ENCODE results near the gene TANGO6. TPM values are rescaled to one million over a fixed set of nuclear protein-coding genes. Genes with fewer than 3 reads are reported as not detected.

Gene TANGO6
- total RNA-seq, 2 experiments from 2014 or later: 22.7 to 22.8 TPM

DNA sequence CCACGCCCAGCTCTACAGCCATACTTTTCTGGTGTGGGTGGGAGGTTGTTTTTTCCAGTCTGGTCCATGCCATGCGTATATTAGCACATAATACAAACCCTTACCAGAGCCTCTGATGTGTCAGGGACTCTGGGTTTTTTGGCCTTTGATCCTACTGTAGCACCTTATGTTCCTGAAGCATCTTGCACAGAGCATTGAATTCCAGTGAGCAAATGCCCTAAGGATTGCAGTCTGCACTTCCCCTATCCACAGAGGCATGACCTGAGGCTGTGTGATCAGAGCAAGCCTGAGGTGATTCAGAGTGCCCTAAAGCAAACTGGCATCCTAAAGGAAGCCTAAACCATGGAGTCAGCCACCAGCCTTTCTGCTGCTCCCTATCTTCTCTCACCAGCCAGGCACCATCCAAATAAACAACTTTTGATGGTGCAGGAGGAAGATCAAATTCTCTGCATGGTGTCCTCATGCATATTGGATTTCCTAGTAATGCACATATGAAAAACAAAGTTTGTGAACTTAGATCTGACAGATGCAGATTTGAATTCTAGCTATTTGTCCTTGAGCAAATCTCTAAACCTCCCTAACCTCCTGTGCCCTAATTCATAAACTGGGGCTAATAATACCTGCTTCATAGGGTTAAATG, 220.9 kb downstream of the TANGO6 start:
- Histone ChIP-seq H3K79me2 (ENCODE audit: insufficient read depth, low read depth, low read length) (no peaks in the 10 kb centered on the region), H3K9me2 (ENCODE audit: insufficient read depth, low read length) (no peaks in the 10 kb centered on the region), H3K36me3 (ENCODE audit: insufficient read depth, low read length) (no peaks in the 10 kb centered on the region), H3K4me3 (ENCODE audit: low read depth, low read length, poor library complexity, severe bottlenecking) (no peak overlapping the region), H2AFZ (ENCODE audit: low read length) (no peak overlapping the region), H3K27ac (ENCODE audit: low read depth, low read length, poor library complexity, severe bottlenecking) (no peak overlapping the region), H4K20me1 (ENCODE audit: insufficient read depth, low read length) (no peaks in the 10 kb centered on the region), H3K4me2 (ENCODE audit: low read length) (no peak overlapping the region), H3K4me1 (ENCODE audit: insufficient read depth, low read length, poor library complexity, severe bottlenecking) (no peaks in the 10 kb centered on the region), H3K9me3 (ENCODE audit: low read length) (no peaks in the 10 kb centered on the region)
- POLR2A ChIA-PET: interaction anchor here (0.7 kb wide), 1 partner anchor 136 kb away, joined by 3 read pairs; no protein-coding TSS in a partner anchor
- CTCF ChIA-PET (ENCODE audit: unreplicated experiment): no interaction called here
- BruUV-seq (replicated peaks): no TSS peak
- DNase-seq (ENCODE audit: low spot score): no peak
- intact Hi-C loops (cut with micrococcal nuclease; ENCODE audit: unreplicated experiment): no loop called here
- TF ChIP-seq EZH2phosphoT487 (IDR thresholded peaks at IDR 0.05; ENCODE audit: borderline replicate concordance, low read depth, low read length): no peak
- TF ChIP-seq, protein P1, sequence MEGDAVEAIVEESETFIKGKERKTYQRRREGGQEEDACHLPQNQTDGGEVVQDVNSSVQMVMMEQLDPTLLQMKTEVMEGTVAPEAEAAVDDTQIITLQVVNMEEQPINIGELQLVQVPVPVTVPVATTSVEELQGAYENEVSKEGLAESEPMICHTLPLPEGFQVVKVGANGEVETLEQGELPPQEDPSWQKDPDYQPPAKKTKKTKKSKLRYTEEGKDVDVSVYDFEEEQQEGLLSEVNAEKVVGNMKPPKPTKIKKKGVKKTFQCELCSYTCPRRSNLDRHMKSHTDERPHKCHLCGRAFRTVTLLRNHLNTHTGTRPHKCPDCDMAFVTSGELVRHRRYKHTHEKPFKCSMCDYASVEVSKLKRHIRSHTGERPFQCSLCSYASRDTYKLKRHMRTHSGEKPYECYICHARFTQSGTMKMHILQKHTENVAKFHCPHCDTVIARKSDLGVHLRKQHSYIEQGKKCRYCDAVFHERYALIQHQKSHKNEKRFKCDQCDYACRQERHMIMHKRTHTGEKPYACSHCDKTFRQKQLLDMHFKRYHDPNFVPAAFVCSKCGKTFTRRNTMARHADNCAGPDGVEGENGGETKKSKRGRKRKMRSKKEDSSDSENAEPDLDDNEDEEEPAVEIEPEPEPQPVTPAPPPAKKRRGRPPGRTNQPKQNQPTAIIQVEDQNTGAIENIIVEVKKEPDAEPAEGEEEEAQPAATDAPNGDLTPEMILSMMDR (conservative IDR thresholded peaks at IDR 0.05; ENCODE audit: low read length): no peak

DNA sequence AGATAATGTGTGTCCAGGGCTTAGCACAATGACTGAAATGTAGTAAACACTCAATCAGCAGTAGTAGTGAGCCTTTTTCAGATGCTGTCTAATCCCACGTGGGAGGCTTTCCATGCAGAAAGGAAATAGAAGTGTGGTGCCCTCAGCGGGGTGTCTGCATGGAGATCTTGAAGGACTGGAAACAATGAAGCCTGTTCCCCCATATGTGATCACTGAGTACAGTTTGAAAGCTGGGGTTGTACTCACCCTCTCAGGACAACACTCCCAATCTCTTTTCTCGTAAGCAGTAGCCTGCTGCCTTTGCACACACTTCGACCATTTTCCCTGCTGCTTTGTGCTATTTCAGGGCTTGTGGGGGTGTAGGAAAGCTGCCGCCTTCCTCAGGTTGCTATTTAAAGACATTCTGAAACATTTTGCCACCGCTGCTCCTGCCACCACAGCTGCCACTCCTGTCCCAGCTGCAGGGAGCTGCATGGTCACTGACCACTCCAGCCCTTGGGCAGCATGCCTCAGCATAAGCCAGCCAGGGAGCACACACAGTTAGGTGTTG, 221.5 kb downstream of the TANGO6 start:
- Histone ChIP-seq H3K4me3 (ENCODE audit: low read depth, low read length, poor library complexity, severe bottlenecking) (no peak overlapping the region), H3K9me3 (ENCODE audit: low read length) (no peaks in the 10 kb centered on the region), H3K4me2 (ENCODE audit: low read length) (no peak overlapping the region), H3K36me3 (ENCODE audit: insufficient read depth, low read length) (no peaks in the 10 kb centered on the region), H2AFZ (ENCODE audit: low read length) (no peak overlapping the region), H3K4me1 (ENCODE audit: insufficient read depth, low read length, poor library complexity, severe bottlenecking) (no peaks in the 10 kb centered on the region), H3K79me2 (ENCODE audit: insufficient read depth, low read depth, low read length) (no peaks in the 10 kb centered on the region), H4K20me1 (ENCODE audit: insufficient read depth, low read length) (no peaks in the 10 kb centered on the region), H3K9me2 (ENCODE audit: insufficient read depth, low read length) (no peaks in the 10 kb centered on the region), H3K27ac (ENCODE audit: low read depth, low read length, poor library complexity, severe bottlenecking) (no peak overlapping the region)
- intact Hi-C loops (cut with micrococcal nuclease; ENCODE audit: unreplicated experiment): no loop called here
- no peak for TF ChIP-seq EZH2phosphoT487 (IDR thresholded peaks at IDR 0.05; ENCODE audit: borderline replicate concordance, low read depth, low read length)
- TF ChIP-seq, protein P1 (conservative IDR thresholded peaks at IDR 0.05; ENCODE audit: low read length): no peak
- POLR2A ChIA-PET: no interaction called here
- no peak for DNase-seq (ENCODE audit: low spot score)
- BruUV-seq (replicated peaks): no TSS peak
- CTCF ChIA-PET (ENCODE audit: unreplicated experiment): no interaction called here

DNA sequence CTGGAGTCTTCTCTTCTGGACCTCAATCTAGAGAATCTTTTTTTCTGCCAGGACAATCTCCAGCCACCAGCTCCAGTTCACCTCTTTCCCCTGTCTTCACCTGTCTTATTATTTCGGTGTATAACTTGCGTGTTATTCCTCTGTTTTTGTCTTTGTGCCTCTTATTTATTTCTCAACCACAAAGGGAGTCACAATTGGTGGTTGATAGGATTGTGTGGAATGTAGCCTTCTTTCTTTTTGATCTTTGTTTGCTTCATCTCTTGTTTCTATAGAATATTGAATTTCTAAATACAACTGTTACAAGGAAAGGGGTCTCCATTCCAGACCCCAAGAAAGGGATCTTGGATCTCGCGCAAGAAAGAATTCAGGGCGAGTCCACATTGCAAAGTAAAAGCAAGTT, 226.2 kb downstream of the TANGO6 start:
- BruUV-seq (replicated peaks): no TSS peak
- ChIA-PET POLR2A (no interaction called here), CTCF (ENCODE audit: unreplicated experiment) (no interaction called here)
- DNase-seq (ENCODE audit: low spot score): no peak
- no peak overlapping the region for H3K4me3 ChIP-seq (ENCODE audit: low read depth, low read length, poor library complexity, severe bottlenecking)
- H3K27ac ChIP-seq (ENCODE audit: low read depth, low read length, poor library complexity, severe bottlenecking): no peak overlapping the region
- H3K79me2 ChIP-seq (ENCODE audit: insufficient read depth, low read depth, low read length): no peaks in the 10 kb centered on the region
- H3K36me3 ChIP-seq (ENCODE audit: insufficient read depth, low read length): no peaks in the 10 kb centered on the region
- H2AFZ ChIP-seq (ENCODE audit: low read length): no peak overlapping the region
- no peak overlapping the region for H3K4me2 ChIP-seq (ENCODE audit: low read length)
- H3K9me2 ChIP-seq (ENCODE audit: insufficient read depth, low read length): no peaks in the 10 kb centered on the region
- intact Hi-C loops (cut with micrococcal nuclease; ENCODE audit: unreplicated experiment): no loop called here
- no peaks in the 10 kb centered on the region for H3K4me1 ChIP-seq (ENCODE audit: insufficient read depth, low read length, poor library complexity, severe bottlenecking)
- H4K20me1 ChIP-seq (ENCODE audit: insufficient read depth, low read length): no peaks in the 10 kb centered on the region
- TF ChIP-seq EZH2phosphoT487 (IDR thresholded peaks at IDR 0.05; ENCODE audit: borderline replicate concordance, low read depth, low read length): no peak
- TF ChIP-seq, protein P1 (conservative IDR thresholded peaks at IDR 0.05; ENCODE audit: low read length): no peak
- no peaks in the 10 kb centered on the region for H3K9me3 ChIP-seq (ENCODE audit: low read length)
